ENCODE results near the gene ZBTB21.
"Not testable (repeated sequence)": the region's sequence is repeated elsewhere in the genome, so short reads cannot be mapped to it uniquely, and the experiment has no call there.

The ZBTB21 gene

GRCh38 chr21:42019101-42019605 lies 9.0 kb upstream of the ZBTB21 start:
- no peak for DNase-seq (ENCODE audit: low read depth)

- no peak for DNase-seq (ENCODE audit: low read depth)
These were observed 6.9 kb upstream of the ZBTB21 start for GRCh38 chr21:42017022-42017421.

- no peak for DNase-seq (ENCODE audit: low read depth)
These were observed 6.3 kb upstream of the ZBTB21 start for GRCh38 chr21:42016364-42016985.

- no peak for DNase-seq (ENCODE audit: low read depth)
These were observed 3.8 kb upstream of the ZBTB21 start for GRCh38 chr21:42013931-42014330.

- DNase-seq (ENCODE audit: low read depth): no peak
These were observed 3.2 kb upstream of the ZBTB21 start for GRCh38 chr21:42013376-42013775.

- no peak for DNase-seq (ENCODE audit: low read depth)
These were observed 2.7 kb upstream of the ZBTB21 start for GRCh38 chr21:42012763-42013329.

- DNase-seq (ENCODE audit: low read depth): no peak
These were observed 2.2 kb upstream of the ZBTB21 start for GRCh38 chr21:42012344-42012743.

- DNase-seq (ENCODE audit: low read depth): peak; percentile 28
These were observed 641 bp upstream of the ZBTB21 start for GRCh38 chr21:42010507-42011495.

- DNase-seq (ENCODE audit: low read depth): peak; percentile 50
These were observed 936 bp downstream of the ZBTB21 start for GRCh38 chr21:42009018-42009830.

GRCh38 chr21:42007356-42007940 lies 2.7 kb downstream of the ZBTB21 start:
- DNase-seq (ENCODE audit: low read depth): no peak

- no peak for DNase-seq (ENCODE audit: low read depth)
These were observed 3.4 kb downstream of the ZBTB21 start for GRCh38 chr21:42006765-42007164.

- DNase-seq (ENCODE audit: low read depth): no peak
These were observed 5.6 kb downstream of the ZBTB21 start for GRCh38 chr21:42004406-42005199.

- DNase-seq (ENCODE audit: low read depth): peak; percentile 28
These were observed 7.1 kb downstream of the ZBTB21 start for GRCh38 chr21:42003051-42003461.

GRCh38 chr21:42002421-42002958 lies 7.7 kb downstream of the ZBTB21 start:
- peak; percentile 82 for DNase-seq (ENCODE audit: low read depth)

GRCh38 chr21:42001781-42002180 lies 8.4 kb downstream of the ZBTB21 start:
- DNase-seq (ENCODE audit: low read depth): no peak

- DNase-seq (ENCODE audit: low read depth): no peak
These were observed 9.3 kb downstream of the ZBTB21 start for GRCh38 chr21:42000908-42001307.

GRCh38 chr21:41997657-41998056 lies 12.5 kb downstream of the ZBTB21 start:
- no peak for DNase-seq (ENCODE audit: low read depth)

GRCh38 chr21:41995577-41995976 lies 14.6 kb downstream of the ZBTB21 start:
- no peak for DNase-seq (ENCODE audit: low read depth)

GRCh38 chr21:41994613-41995012 lies 15.5 kb downstream of the ZBTB21 start:
- not testable (repeated sequence) for DNase-seq (ENCODE audit: low read depth)

GRCh38 chr21:41993744-41994143 lies 16.4 kb downstream of the ZBTB21 start:
- DNase-seq (ENCODE audit: low read depth): peak; percentile 88

Data from GM04504 (cell line).